Sigmoid colon (tissue), 4 donors: ENCODE results near the gene TNRC18.

Experiments
- CTCF ChIP-seq, 4 experiments: fragments of 450-650 bp in 3 of 4; fragments of 200-600 bp in 1 of 4; IDR thresholded peaks; one replicate each; pipeline ENCODE4 v1.5.1; 2016 to 2019; ENCODE audit warnings: antibody characterized with exemption in 4 of 4, mild to moderate bottlenecking in 3 of 4, moderate library complexity in 2 of 4
- POLR2AphosphoS5 ChIP-seq, 4 donors: sonication (generic); formaldehyde crosslinking; IDR thresholded peaks; one replicate each; pipeline ENCODE4 v1.6.1; 2017; ENCODE audit warnings: antibody characterized with exemption in 4 of 4

- TF ChIP-seq CTCF (IDR thresholded peaks at IDR 0.05), result no peak
- no peak for TF ChIP-seq POLR2AphosphoS5 (IDR thresholded peaks at IDR 0.05)
Measured at GRCh38 chr7:5469375-5470166, 45.9 kb upstream of the TNRC18 start.
